ENCODE results near the gene EFTUD2. TPM values are rescaled to one million over a fixed set of nuclear protein-coding genes. Genes with fewer than 3 reads are reported as not detected.
A peak's percentile ranks its signal among the peaks of the same experiment; 100 is the strongest.

The EFTUD2 gene
- total RNA-seq, 4 donors from 2014 or later = 53.4 to 85.7 (median 59.8) TPM

GRCh38 chr17:44917456-44917855 is 18.2 kb upstream of the EFTUD2 start:
- no peak overlapping the region for H3K4me3 ChIP-seq
- DNase-seq = no peak
- peaks cover 21 to 47% (median 27%) of the 10 kb centered on the region in 3 donors for H3K4me1 ChIP-seq
- H3K9me3 ChIP-seq = no peaks in the 10 kb centered on the region
- intact Hi-C loops (cut with DNase I) = no loop called here
- 44 to 75% methylated on average over 1 to 4 of the region's 6 CpGs for WGBS, 2 donors
- H3K27me3 ChIP-seq = peaks cover 0 to 16% (median 0%) of the 10 kb centered on the region in 4 donors
- H3K27ac ChIP-seq = no peak overlapping the region
- H3K36me3 ChIP-seq = no peaks in the 10 kb centered on the region
- TF ChIP-seq, protein P1, sequence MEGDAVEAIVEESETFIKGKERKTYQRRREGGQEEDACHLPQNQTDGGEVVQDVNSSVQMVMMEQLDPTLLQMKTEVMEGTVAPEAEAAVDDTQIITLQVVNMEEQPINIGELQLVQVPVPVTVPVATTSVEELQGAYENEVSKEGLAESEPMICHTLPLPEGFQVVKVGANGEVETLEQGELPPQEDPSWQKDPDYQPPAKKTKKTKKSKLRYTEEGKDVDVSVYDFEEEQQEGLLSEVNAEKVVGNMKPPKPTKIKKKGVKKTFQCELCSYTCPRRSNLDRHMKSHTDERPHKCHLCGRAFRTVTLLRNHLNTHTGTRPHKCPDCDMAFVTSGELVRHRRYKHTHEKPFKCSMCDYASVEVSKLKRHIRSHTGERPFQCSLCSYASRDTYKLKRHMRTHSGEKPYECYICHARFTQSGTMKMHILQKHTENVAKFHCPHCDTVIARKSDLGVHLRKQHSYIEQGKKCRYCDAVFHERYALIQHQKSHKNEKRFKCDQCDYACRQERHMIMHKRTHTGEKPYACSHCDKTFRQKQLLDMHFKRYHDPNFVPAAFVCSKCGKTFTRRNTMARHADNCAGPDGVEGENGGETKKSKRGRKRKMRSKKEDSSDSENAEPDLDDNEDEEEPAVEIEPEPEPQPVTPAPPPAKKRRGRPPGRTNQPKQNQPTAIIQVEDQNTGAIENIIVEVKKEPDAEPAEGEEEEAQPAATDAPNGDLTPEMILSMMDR (IDR thresholded peaks at IDR 0.05) = no peak
- TF ChIP-seq POLR2A (IDR thresholded peaks at IDR 0.05) = no peak

- H3K4me1 ChIP-seq = peaks cover 21 to 47% (median 27%) of the 10 kb centered on the region in 3 donors
- TF ChIP-seq, protein P1 (IDR thresholded peaks at IDR 0.05) = no peak
- no peak for TF ChIP-seq POLR2A (IDR thresholded peaks at IDR 0.05)
- H3K4me3 ChIP-seq = no peak overlapping the region
- WGBS, 2 donors = 35 to 40% methylated on average over 3 to 6 of the region's 10 CpGs
- intact Hi-C loops (cut with DNase I) = no loop called here
- peaks cover 0 to 22% (median 0%) of the 10 kb centered on the region in 4 donors for H3K27me3 ChIP-seq
- no peaks in the 10 kb centered on the region for H3K36me3 ChIP-seq
- DNase-seq = no peak
- H3K27ac ChIP-seq = peak overlapping the region in 3 of 4 donors; percentile 58 to 77 (median 64)
- H3K9me3 ChIP-seq = no peaks in the 10 kb centered on the region
Measured at GRCh38 chr17:44916781-44917241, 17.6 kb upstream of the EFTUD2 start.

DNA sequence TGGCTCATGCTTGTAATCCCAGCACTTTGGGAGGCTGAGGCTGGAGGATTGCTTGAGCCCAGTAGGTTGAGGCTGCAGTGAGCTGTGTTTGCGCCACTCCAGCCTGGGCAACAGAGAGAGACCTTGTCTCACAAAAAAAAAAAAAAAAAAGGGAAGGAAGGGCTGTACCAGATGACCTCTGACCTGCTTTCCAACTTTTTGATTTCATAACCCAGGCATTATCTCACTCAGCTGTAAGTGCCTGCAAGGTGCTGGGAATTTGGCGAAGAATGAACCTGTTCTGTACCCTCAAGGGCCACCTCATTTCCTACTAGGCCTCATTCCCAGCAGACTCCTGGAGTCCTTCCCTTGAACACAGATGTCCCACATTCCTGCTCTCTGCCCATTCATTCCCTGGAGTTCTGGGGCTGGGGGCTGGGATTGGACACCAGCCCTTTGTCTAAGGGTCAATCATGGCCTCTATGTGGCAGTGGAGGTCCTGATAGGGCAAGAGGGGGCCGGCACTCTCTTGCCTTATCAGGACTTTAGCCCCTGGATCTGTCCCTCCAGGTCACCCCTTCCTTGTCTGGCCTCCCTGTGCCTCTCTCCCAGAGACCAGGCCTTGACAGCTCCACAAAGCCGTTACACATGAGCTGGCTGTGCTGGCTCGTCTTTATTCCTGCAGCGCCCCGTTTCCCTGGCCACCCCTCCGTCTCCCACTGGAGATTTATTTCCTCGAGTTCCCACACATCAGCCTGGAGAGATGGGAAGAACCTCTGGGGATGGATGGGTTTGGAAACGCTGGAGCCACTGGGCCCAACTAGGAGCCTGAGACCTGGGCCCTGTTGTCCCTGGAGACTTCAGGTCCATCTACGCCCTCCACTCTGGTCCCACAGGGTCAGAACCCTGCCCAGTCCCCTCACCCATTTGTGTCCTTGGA is 16.9 kb upstream of the EFTUD2 start:
- DNase-seq = no peak

DNA sequence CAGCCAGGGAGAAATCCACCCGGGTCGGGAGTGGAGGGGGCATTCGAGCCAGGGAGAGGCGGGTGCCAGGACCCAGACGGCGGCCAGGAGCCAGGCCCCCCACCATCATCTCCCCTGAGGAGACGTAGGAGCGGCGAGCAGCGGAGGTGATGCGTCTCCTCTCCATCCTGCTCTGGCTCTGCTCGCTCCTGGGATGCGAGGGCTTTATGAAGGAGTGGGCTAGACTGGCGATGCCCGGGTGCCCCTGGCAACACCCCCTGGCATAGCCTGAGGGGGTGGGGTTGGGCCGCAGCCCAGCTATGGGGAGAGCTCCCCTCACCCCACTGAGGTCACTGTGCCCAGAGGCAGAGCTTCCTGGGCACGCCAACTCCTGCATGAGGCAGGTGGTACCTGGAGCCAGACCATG is 16.1 kb upstream of the EFTUD2 start, which contains the start of gene GFAP:
Gene GFAP, minus strand, starts transcription at position 180 of the 406 bp plus-strand sequence. Its CDS starts 14 bp downstream, at position 166.
- 61% methylated on average over 4 of the region's 17 CpGs; no CpG with 5 or more reads in 1 of the 2 donors for WGBS, 2 donors
- DNase-seq = no peak
- Histone ChIP-seq H3K9me3 (no peaks in the 10 kb centered on the region), H3K27me3 (peaks cover 0 to 34% (median 0%) of the 10 kb centered on the region in 4 donors), H3K36me3 (no peaks in the 10 kb centered on the region), H3K27ac (peak within 1 kb of the TSS in 3 of 4 donors; percentile 58 to 77 (median 64)), H3K4me1 (peaks cover 28 to 53% (median 33%) of the 10 kb centered on the region in 3 donors), H3K4me3 (no peak within 1 kb of the TSS)
- intact Hi-C loops (cut with DNase I) = no loop called here
- TF ChIP-seq, protein P1 (IDR thresholded peaks at IDR 0.05) = no peak
- no peak for TF ChIP-seq POLR2A (IDR thresholded peaks at IDR 0.05)

More for the DNA sequence above, 16.9 kb upstream of the EFTUD2 start:
- intact Hi-C loops (cut with DNase I) = no loop called here
- Histone ChIP-seq H3K4me3 (no peak overlapping the region), H3K4me1 (peaks cover 27 to 54% (median 33%) of the 10 kb centered on the region in 3 donors), H3K27ac (peak overlapping the region in 3 of 4 donors; percentile 58 to 77 (median 64)), H3K27me3 (peaks cover 0 to 29% (median 0%) of the 10 kb centered on the region in 4 donors), H3K9me3 (no peaks in the 10 kb centered on the region), H3K36me3 (no peaks in the 10 kb centered on the region)
- TF ChIP-seq POLR2A (IDR thresholded peaks at IDR 0.05) = no peak
- TF ChIP-seq, protein P1 (IDR thresholded peaks at IDR 0.05) = no peak
- 48 to 52% methylated on average over 9 to 11 of the region's 11 CpGs for WGBS, 2 donors
